Measurements from ENCODE around the gene ADGRG7. TPM values are rescaled to one million over a fixed set of nuclear protein-coding genes. Genes with fewer than 3 reads are reported as not detected.
A peak's percentile ranks its signal among the peaks of the same experiment; 100 is the strongest.
"Not testable (repeated sequence)": the region's sequence is repeated elsewhere in the genome, so short reads cannot be mapped to it uniquely, and the experiment has no call there.

ADGRG7 gene
- polyA plus RNA-seq, 6 donors from 2014 or later = not detected

- H3K4me3 Mint-ChIP-seq; H3K36me3 Mint-ChIP-seq; ATAC-seq (ENCODE audit: low read depth in 2 of 2); H3K4me1 Mint-ChIP-seq; DNase-seq: not testable (repeated sequence)
- Mint-ChIP-seq H3K27me3 (peaks cover 5 to 14% (median 9%) of the 10 kb centered on the region in 3 donors), H3K27ac (peak overlapping the region in 1 of 6 donors; percentile 64), H3K9me3 (peaks cover 0 to 37% (median 19%) of the 10 kb centered on the region in 7 donors)
Measured at GRCh38 chr3:100667316-100667715, 57.9 kb downstream of the ADGRG7 start.

GRCh38 chr3:100670995-100671394 is 61.6 kb downstream of the ADGRG7 start:
- not testable (repeated sequence) for DNase-seq; H3K27ac Mint-ChIP-seq; H3K4me3 Mint-ChIP-seq; H3K4me1 Mint-ChIP-seq; H3K36me3 Mint-ChIP-seq; ATAC-seq (ENCODE audit: low read depth in 2 of 2)
- H3K9me3 Mint-ChIP-seq = peaks cover 0 to 43% (median 22%) of the 10 kb centered on the region in 7 donors
- H3K27me3 Mint-ChIP-seq = peaks cover 9 to 16% (median 14%) of the 10 kb centered on the region in 3 donors

GRCh38 chr3:100681496-100681895 is 72.1 kb downstream of the ADGRG7 start:
- H3K4me3 Mint-ChIP-seq = no peak overlapping the region
- ATAC-seq (ENCODE audit: low read depth in 2 of 2) (no peak), DNase-seq (no peak)
- peaks cover 11 to 40% (median 26%) of the 10 kb centered on the region in 3 donors for H3K27me3 Mint-ChIP-seq
- H3K4me1 Mint-ChIP-seq = no peaks in the 10 kb centered on the region
- H3K36me3 Mint-ChIP-seq = no peaks in the 10 kb centered on the region
- H3K9me3 Mint-ChIP-seq = peaks cover 0 to 9% (median 1%) of the 10 kb centered on the region in 7 donors
- H3K27ac Mint-ChIP-seq = no peak overlapping the region

- H3K27me3 Mint-ChIP-seq = peaks cover 11 to 35% (median 26%) of the 10 kb centered on the region in 3 donors
- H3K4me3 Mint-ChIP-seq = peak overlapping the region in 1 of 8 donors; percentile 30
- no peaks in the 10 kb centered on the region for H3K36me3 Mint-ChIP-seq
- no peak for DNase-seq
- H3K27ac Mint-ChIP-seq = no peak overlapping the region
- ATAC-seq (ENCODE audit: low read depth in 2 of 2) = no peak
- H3K4me1 Mint-ChIP-seq = no peaks in the 10 kb centered on the region
- peaks cover 0 to 5% (median 0%) of the 10 kb centered on the region in 7 donors for H3K9me3 Mint-ChIP-seq
Measured at GRCh38 chr3:100682056-100682853, 72.9 kb downstream of the ADGRG7 start.

GRCh38 chr3:100682854-100683760 is 73.7 kb downstream of the ADGRG7 start:
- Mint-ChIP-seq H3K27ac (no peak overlapping the region), H3K9me3 (peaks cover 0 to 5% (median 0%) of the 10 kb centered on the region in 7 donors), H3K4me1 (no peaks in the 10 kb centered on the region), H3K27me3 (peaks cover 11 to 30% (median 19%) of the 10 kb centered on the region in 3 donors), H3K36me3 (no peaks in the 10 kb centered on the region), H3K4me3 (no peak overlapping the region)
- DNase-seq (no peak), ATAC-seq (ENCODE audit: low read depth in 2 of 2) (no peak)

- Mint-ChIP-seq H3K9me3 (peaks cover 0 to 8% (median 2%) of the 10 kb centered on the region in 7 donors), H3K36me3 (peaks cover 0 to 8% of the 10 kb centered on the region in 2 donors), H3K4me3 (no peak overlapping the region), H3K4me1 (no peaks in the 10 kb centered on the region), H3K27me3 (peaks cover 43 to 81% (median 75%) of the 10 kb centered on the region in 3 donors), H3K27ac (no peak overlapping the region)
- DNase-seq (no peak), ATAC-seq (ENCODE audit: low read depth in 2 of 2) (no peak)
Measured at GRCh38 chr3:100693225-100693624, 83.8 kb downstream of the ADGRG7 start.

GRCh38 chr3:100695696-100696095 is 86.3 kb downstream of the ADGRG7 start:
- no peak for DNase-seq
- peak overlapping the region in 1 of 6 donors; percentile 55 for H3K27ac Mint-ChIP-seq
- peaks cover 0 to 8% (median 0%) of the 10 kb centered on the region in 7 donors for H3K9me3 Mint-ChIP-seq
- no peak for ATAC-seq (ENCODE audit: low read depth in 2 of 2)
- no peaks in the 10 kb centered on the region for H3K4me1 Mint-ChIP-seq
- peaks cover 60 to 87% (median 76%) of the 10 kb centered on the region in 3 donors for H3K27me3 Mint-ChIP-seq
- no peak overlapping the region for H3K4me3 Mint-ChIP-seq
- peaks cover 0 to 8% of the 10 kb centered on the region in 2 donors for H3K36me3 Mint-ChIP-seq

- DNase-seq (no peak), ATAC-seq (ENCODE audit: low read depth in 2 of 2) (no peak)
- no peak overlapping the region for H3K27ac Mint-ChIP-seq
- H3K36me3 Mint-ChIP-seq = peaks cover 0 to 8% of the 10 kb centered on the region in 2 donors
- H3K4me1 Mint-ChIP-seq = no peaks in the 10 kb centered on the region
- no peak overlapping the region for H3K4me3 Mint-ChIP-seq
- H3K9me3 Mint-ChIP-seq = peaks cover 0 to 8% (median 0%) of the 10 kb centered on the region in 7 donors
- H3K27me3 Mint-ChIP-seq = peaks cover 65 to 87% (median 78%) of the 10 kb centered on the region in 3 donors
Measured at GRCh38 chr3:100696161-100696560, 86.8 kb downstream of the ADGRG7 start.

- no peak for ATAC-seq (ENCODE audit: low read depth in 2 of 2)
- Mint-ChIP-seq H3K27ac (no peak overlapping the region), H3K36me3 (peaks cover 0 to 2% of the 10 kb centered on the region in 2 donors), H3K4me1 (no peaks in the 10 kb centered on the region), H3K4me3 (no peak overlapping the region), H3K9me3 (peaks cover 0 to 2% (median 0%) of the 10 kb centered on the region in 7 donors), H3K27me3 (peaks cover 67 to 83% (median 80%) of the 10 kb centered on the region in 3 donors)
- DNase-seq = no peak
Measured at GRCh38 chr3:100697172-100697571, 87.8 kb downstream of the ADGRG7 start.

GRCh38 chr3:100697723-100698285 is 88.4 kb downstream of the ADGRG7 start:
- ATAC-seq (ENCODE audit: low read depth in 2 of 2) (no peak), DNase-seq (no peak)
- no peaks in the 10 kb centered on the region for H3K36me3 Mint-ChIP-seq
- peaks cover 66 to 82% (median 79%) of the 10 kb centered on the region in 3 donors for H3K27me3 Mint-ChIP-seq
- H3K27ac Mint-ChIP-seq = no peak overlapping the region
- no peaks in the 10 kb centered on the region for H3K9me3 Mint-ChIP-seq
- no peaks in the 10 kb centered on the region for H3K4me1 Mint-ChIP-seq
- no peak overlapping the region for H3K4me3 Mint-ChIP-seq

- ATAC-seq (ENCODE audit: low read depth in 2 of 2) (no peak), DNase-seq (no peak)
- H3K4me3 Mint-ChIP-seq = no peak overlapping the region
- H3K27ac Mint-ChIP-seq = no peak overlapping the region
- no peaks in the 10 kb centered on the region for H3K4me1 Mint-ChIP-seq
- H3K9me3 Mint-ChIP-seq = no peaks in the 10 kb centered on the region
- H3K27me3 Mint-ChIP-seq = peaks cover 69 to 79% (median 78%) of the 10 kb centered on the region in 3 donors
- no peaks in the 10 kb centered on the region for H3K36me3 Mint-ChIP-seq
Measured at GRCh38 chr3:100698736-100699135, 89.3 kb downstream of the ADGRG7 start.

- Mint-ChIP-seq H3K9me3 (no peaks in the 10 kb centered on the region), H3K4me1 (no peaks in the 10 kb centered on the region)
- no peak for ATAC-seq (ENCODE audit: low read depth in 2 of 2)
Measured at GRCh38 chr3:100700708-100701107, 91.3 kb downstream of the ADGRG7 start.

More at GRCh38 chr3:100700708-100701107, 91.3 kb downstream of the ADGRG7 start:
- H3K36me3 Mint-ChIP-seq = no peaks in the 10 kb centered on the region
- H3K27me3 Mint-ChIP-seq = peaks cover 69 to 79% (median 76%) of the 10 kb centered on the region in 3 donors
- no peak overlapping the region for H3K27ac Mint-ChIP-seq
- no peak for DNase-seq
- H3K4me3 Mint-ChIP-seq = no peak overlapping the region
